Mucosa of descending colon (tissue), 3 donors: Measurements from ENCODE around the gene SCNN1B. TPM values are rescaled to one million over a fixed set of nuclear protein-coding genes. Genes with fewer than 3 reads are reported as not detected.

Experiments used
- ATAC-seq: fragments of 200-7000 bp; cut with Tn5 transposase; one replicate; pipeline ENCODE4 v1.9.1; 2020; ENCODE audit warnings: mild to moderate bottlenecking, moderate library complexity
- DNase-seq, 3 donors: peaks; one replicate each; pipeline ENCODE4 v3.0.0-alpha.2; 2020
- H3K36me3 ChIP-seq: fragments of 200-600 bp; one replicate; pipeline ENCODE4 v1.8.0; 2021; ENCODE audit warnings: low read depth, mild to moderate bottlenecking
- H3K4me1 ChIP-seq: fragments of 200-600 bp; one replicate; pipeline ENCODE4 v1.8.0; 2021; ENCODE audit warnings: low read depth, mild to moderate bottlenecking
- H3K4me3 ChIP-seq: fragments of 200-600 bp; one replicate; pipeline ENCODE4 v1.8.0; 2021; ENCODE audit warnings: mild to moderate bottlenecking
- H3K9me3 ChIP-seq: fragments of 200-600 bp; one replicate; pipeline ENCODE4 v1.8.0; 2021; ENCODE audit warnings: mild to moderate bottlenecking
- CTCF ChIP-seq: fragments of 200-600 bp; IDR thresholded peaks from one replicate; pipeline ENCODE4 v1.8.0; 2022; ENCODE audit warnings: antibody characterized with exemption, mild to moderate bottlenecking
- intact Hi-C, 2 donors: fragments of 100-400 bp; cut with DNase I in 1 of 2; cut with micrococcal nuclease in 1 of 2; formaldehyde crosslinking; loops; one replicate each; pipeline versions ENCODE4 v1.11.0 to v1.11.1; 2022; cut with DNase I, micrococcal nuclease
- total RNA-seq, 3 donors: library from RNA; stranded (reverse); fragmentation: NEBNext Ultra II Directional in 2 of 3; extraction: Animal tissue kit (Norgen Biotek cat#: 25700) in 2 of 3; gene quantifications; one replicate each; pipeline versions ENCODE4 v1.2.1 to v1.2.4, GENCODE V29; 2021 to 2023
- donor health status: DM: no; HTN: no; CAD: no; lungs with moderate emphysema.
- donor health status: DM: no; HTN: no; CAD: no.
- donor health status: DM: no; HTN: yes; CAD: no.

SCNN1B gene
- total RNA-seq, 3 donors from 2014 or later, result 164 to 452 (median 204) TPM

- Histone ChIP-seq H3K9me3 (no peaks in the 10 kb centered on the region), H3K36me3 (no peaks in the 10 kb centered on the region), H3K4me3 (no peak overlapping the region), H3K4me1 (peaks cover 7% of the 10 kb centered on the region)
- intact Hi-C loops, result no loop called here
- no peak for TF ChIP-seq CTCF
- peak in 1 of 3 donors; percentile 35 for DNase-seq
- ATAC-seq, result peak; percentile 35
These were observed 40.1 kb downstream of the SCNN1B start for GRCh38 chr16:23342083-23342640.

DNA sequence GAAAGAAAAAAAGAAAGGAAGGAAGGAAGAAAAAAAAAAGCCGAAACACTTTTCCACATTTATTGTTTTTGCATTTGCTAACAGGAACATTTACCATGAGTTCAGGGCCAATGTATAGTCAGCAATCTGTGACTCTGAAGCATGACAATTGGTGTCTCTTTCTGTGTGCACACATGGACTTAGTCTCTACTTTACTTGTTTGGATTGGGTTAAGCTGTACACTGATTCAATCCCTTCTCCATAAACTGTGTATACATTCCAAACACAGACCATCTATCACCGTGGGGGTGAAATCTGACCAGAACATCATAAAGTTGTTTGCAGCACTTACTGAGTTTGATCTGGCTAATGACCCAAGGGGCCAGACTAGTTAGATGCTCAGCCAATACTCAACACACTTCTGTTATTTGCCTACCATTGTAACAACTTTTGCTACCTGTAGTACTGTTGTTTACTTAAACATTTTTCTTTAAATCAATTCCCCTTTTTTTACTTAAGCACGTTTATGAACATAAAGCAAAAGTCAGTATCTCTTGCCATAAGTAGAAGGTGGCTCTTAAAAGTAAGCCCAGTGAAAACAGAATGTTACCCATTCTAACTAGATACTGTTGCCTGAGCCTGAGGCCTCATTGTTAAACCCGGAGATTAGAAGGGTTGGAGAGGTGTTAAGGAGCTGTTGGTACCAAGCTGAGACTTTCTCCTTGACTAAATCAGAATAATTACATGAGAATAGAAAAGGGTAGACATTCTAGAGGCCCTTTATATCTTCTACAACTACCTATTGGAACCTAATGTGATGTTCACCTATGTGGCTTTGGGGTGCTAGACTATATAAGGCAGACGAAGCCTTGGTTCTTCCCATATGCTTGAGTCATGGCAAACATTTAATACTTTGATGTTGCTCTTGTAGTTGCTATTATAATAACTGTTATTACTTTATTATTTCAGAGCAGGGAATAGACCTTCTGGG, 41.8 kb downstream of the SCNN1B start:
- TF ChIP-seq CTCF, result no peak
- DNase-seq (no peak), ATAC-seq (peak; percentile 49)
- peaks cover 7% of the 10 kb centered on the region for H3K4me1 ChIP-seq
- no peaks in the 10 kb centered on the region for H3K9me3 ChIP-seq
- H3K4me3 ChIP-seq, result no peak overlapping the region
- H3K36me3 ChIP-seq, result no peaks in the 10 kb centered on the region
- intact Hi-C loops, result no loop called here

GRCh38 chr16:23345237-23345636, 43.1 kb downstream of the SCNN1B start:
- intact Hi-C loops, result no loop called here
- ATAC-seq, result no peak
- H3K9me3 ChIP-seq, result no peaks in the 10 kb centered on the region
- no peak for DNase-seq
- H3K36me3 ChIP-seq, result no peaks in the 10 kb centered on the region
- TF ChIP-seq CTCF, result no peak
- H3K4me1 ChIP-seq, result peaks cover 7% of the 10 kb centered on the region
- no peak overlapping the region for H3K4me3 ChIP-seq

DNA sequence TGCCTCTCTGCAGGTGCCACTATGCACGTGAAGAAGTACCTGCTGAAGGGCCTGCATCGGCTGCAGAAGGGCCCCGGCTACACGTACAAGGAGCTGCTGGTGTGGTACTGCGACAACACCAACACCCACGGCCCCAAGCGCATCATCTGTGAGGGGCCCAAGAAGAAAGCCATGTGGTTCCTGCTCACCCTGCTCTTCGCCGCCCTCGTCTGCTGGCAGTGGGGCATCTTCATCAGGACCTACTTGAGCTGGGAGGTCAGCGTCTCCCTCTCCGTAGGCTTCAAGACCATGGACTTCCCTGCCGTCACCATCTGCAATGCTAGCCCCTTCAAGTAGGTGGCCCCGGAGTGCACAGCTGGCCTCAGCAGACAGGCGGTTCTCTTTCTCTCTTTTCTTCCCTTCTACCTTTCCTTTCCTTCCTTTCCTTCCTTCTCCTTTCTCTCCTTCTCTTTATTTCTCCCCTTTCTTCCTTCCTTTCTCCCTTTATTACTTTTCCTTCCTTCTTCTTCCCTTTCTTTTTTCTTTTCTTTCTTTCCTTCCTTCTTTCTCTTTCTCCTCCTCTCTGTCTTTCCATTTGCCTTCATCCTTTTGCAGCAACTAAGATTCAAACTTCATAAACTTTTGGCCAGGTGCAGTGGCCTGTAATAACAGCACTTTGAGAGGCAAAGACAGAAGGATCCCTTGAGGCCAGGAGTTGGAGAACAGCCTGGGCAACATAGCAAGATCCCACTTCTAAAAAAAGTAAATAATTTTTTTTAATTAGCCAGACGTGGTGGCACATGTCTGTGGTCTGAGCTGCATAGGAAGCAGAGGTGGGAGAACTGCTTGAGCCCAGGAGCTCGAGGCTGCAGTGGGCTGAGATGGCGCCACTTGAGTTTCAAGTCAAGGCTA, 46.7 kb downstream of the SCNN1B start:
- intact Hi-C loops, result no loop called here
- peak in 1 of 3 donors; percentile 23 for DNase-seq
- H3K36me3 ChIP-seq, result no peaks in the 10 kb centered on the region

More for the DNA sequence above, 46.7 kb downstream of the SCNN1B start:
- peaks cover 12% of the 10 kb centered on the region for H3K4me1 ChIP-seq
- H3K9me3 ChIP-seq, result no peaks in the 10 kb centered on the region
- H3K4me3 ChIP-seq, result no peak overlapping the region
- no peak for TF ChIP-seq CTCF
- ATAC-seq, result no peak
